HL-60 (cell line): ENCODE data around the gene FRAS1.

Experiments
- DNase-seq, 2 experiments: peaks; one replicate each; pipeline ENCODE4 v3.0.0-alpha.2; 2010 to 2020; ENCODE audit warnings: low read depth in 1 of 2, low spot score in 1 of 2
- H3K27ac ChIP-seq: fragments of 250-450 bp; sonication (Bioruptor Pico); replicated peaks from 2 replicates; pipeline ENCODE4 v1.5.1; 2020; ENCODE audit warnings: mild to moderate bottlenecking, moderate library complexity
- H3K27me3 ChIP-seq: fragments of 250-450 bp; sonication (Bioruptor Pico); 2 replicates; pipeline ENCODE4 v1.5.1; 2021; ENCODE audit warnings: mild to moderate bottlenecking, moderate library complexity; ENCODE audit not compliant: insufficient read depth, poor library complexity, severe bottlenecking
- H3K4me3 ChIP-seq: replicated peaks from 2 replicates; pipeline ENCODE4 v1.5.1; 2011; ENCODE audit warnings: mild to moderate bottlenecking, control low read depth, low read length; ENCODE audit not compliant: insufficient read depth
- CTCF ChIP-seq: IDR thresholded peaks from one replicate; pipeline ENCODE4 v1.5.1; 2011; ENCODE audit warnings: low read length, control low read depth, inconsistent platforms; ENCODE audit not compliant: insufficient read depth
- GABPA ChIP-seq: IDR thresholded peaks from 2 replicates; pipeline ENCODE4 v1.6.1; 2012; ENCODE audit warnings: low read depth
- POLR2AphosphoS5 ChIP-seq: IDR thresholded peaks from 2 replicates; pipeline ENCODE4 v1.6.1; 2012; ENCODE audit warnings: low read depth
- REST ChIP-seq: IDR thresholded peaks from 2 replicates; pipeline ENCODE4 v1.6.1; 2012; ENCODE audit warnings: low read depth; ENCODE audit not compliant: insufficient replicate concordance
- SPI1 ChIP-seq: IDR thresholded peaks from 2 replicates; pipeline ENCODE4 v1.6.1; 2012; ENCODE audit warnings: low read depth, mild to moderate bottlenecking, borderline replicate concordance

Gene FRAS1

GRCh38 chr4:78513411-78513975 lies 456.4 kb downstream of the FRAS1 start:
- no peak for TF ChIP-seq SPI1
- TF ChIP-seq CTCF = no peak
- TF ChIP-seq REST = no peak
- TF ChIP-seq GABPA = no peak
- TF ChIP-seq POLR2AphosphoS5 = no peak
- H3K27ac ChIP-seq = no peak overlapping the region
- no peak for DNase-seq
- peaks cover 4% of the 10 kb centered on the region for H3K27me3 ChIP-seq
- H3K4me3 ChIP-seq = no peak overlapping the region

- TF ChIP-seq CTCF = peak; percentile 24
- no peak for TF ChIP-seq REST
- Histone ChIP-seq H3K27me3 (peaks cover 5% of the 10 kb centered on the region), H3K4me3 (no peak overlapping the region), H3K27ac (no peak overlapping the region)
- DNase-seq = no peak
These were observed 460.0 kb downstream of the FRAS1 start for GRCh38 chr4:78517050-78517652.

GRCh38 chr4:78518561-78518960 lies 461.4 kb downstream of the FRAS1 start:
- Histone ChIP-seq H3K27me3 (peaks cover 8% of the 10 kb centered on the region), H3K27ac (no peak overlapping the region), H3K4me3 (no peak overlapping the region)
- DNase-seq = no peak
- TF ChIP-seq GABPA = no peak
- TF ChIP-seq SPI1 = no peak
- no peak for TF ChIP-seq CTCF
- no peak for TF ChIP-seq POLR2AphosphoS5
- TF ChIP-seq REST = no peak
